Activated naive CD8-positive, alpha-beta T cell treated with anti-CD3 and anti-CD28 coated beads, Interleukin-2, amount 10 ng/mL, durations not matched to agents 7 days and 5 days (primary cell): Measurements from ENCODE around the gene NDRG4. TPM values are rescaled to one million over a fixed set of nuclear protein-coding genes. Genes with fewer than 3 reads are reported as not detected.

Experiments used
- ATAC-seq: fragments of 150-1000 bp; cut with Tn5 transposase; one replicate; pipeline ENCODE4 v1.10.0; 2021; ENCODE audit warnings: low read depth, moderate library complexity
- POLR2A ChIA-PET: fragments of 350-600 bp; sonication (Branson Sonifier 250); formaldehyde crosslinking; loops from one replicate; lab custom pipeline; 2021; ENCODE audit warnings: antibody characterized with exemption; lab: Charles Lee
- DNase-seq: peaks from one replicate; pipeline ENCODE4 v3.0.0; 2021
- H3K27ac Mint-ChIP-seq: one replicate; pipeline ENCODE4 v1.8.0; 2022; ENCODE audit warnings: mild to moderate bottlenecking, mixed read lengths
- H3K27me3 Mint-ChIP-seq: one replicate; pipeline ENCODE4 v1.8.0; 2022; ENCODE audit warnings: mild to moderate bottlenecking, moderate library complexity, mixed read lengths
- H3K36me3 Mint-ChIP-seq: one replicate; pipeline ENCODE4 v1.8.0; 2021; ENCODE audit warnings: mild to moderate bottlenecking, mixed read lengths
- H3K4me1 Mint-ChIP-seq: one replicate; pipeline ENCODE4 v1.8.0; 2021; ENCODE audit warnings: mixed read lengths
- H3K4me3 Mint-ChIP-seq: one replicate; pipeline ENCODE4 v1.8.0; 2022; ENCODE audit warnings: mild to moderate bottlenecking, moderate library complexity, mixed read lengths
- H3K9me3 Mint-ChIP-seq: one replicate; pipeline ENCODE4 v1.8.0; 2021; ENCODE audit warnings: mixed read lengths
- total RNA-seq, 2 experiments: library from RNA; stranded (reverse); gene quantifications; one replicate each; pipeline ENCODE4 v1.2.3, GENCODE V29; 2021

NDRG4 gene
- total RNA-seq, 2 experiments from 2014 or later = 3.2 to 4.1 TPM

DNA sequence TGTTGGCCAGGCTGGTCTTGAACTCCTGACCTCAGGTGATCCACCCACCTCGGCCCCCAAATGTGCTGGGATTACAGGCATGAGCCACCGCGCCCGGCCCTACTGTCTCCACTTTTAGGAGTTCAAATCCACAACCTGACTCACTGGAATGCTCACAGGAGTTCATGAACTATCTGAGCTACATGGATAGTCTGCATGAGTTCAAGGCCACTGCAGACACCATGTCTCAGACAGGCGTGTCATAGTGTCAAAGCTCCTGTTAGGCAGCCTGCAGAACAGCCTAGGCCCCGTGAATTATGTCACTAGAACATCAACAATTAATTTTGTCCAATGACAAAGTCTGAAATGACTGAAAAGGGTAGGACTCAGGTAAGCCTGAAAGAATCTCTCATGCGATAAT is 38.3 kb upstream of the NDRG4 start:
- Mint-ChIP-seq H3K27me3 (peaks cover 54% of the 10 kb centered on the region), H3K36me3 (no peaks in the 10 kb centered on the region), H3K4me3 (no peak overlapping the region), H3K4me1 (peaks cover 3% of the 10 kb centered on the region), H3K27ac (no peak overlapping the region), H3K9me3 (no peaks in the 10 kb centered on the region)
- POLR2A ChIA-PET = no interaction called here
- ATAC-seq = no peak
- DNase-seq = no peak

- Mint-ChIP-seq H3K36me3 (no peaks in the 10 kb centered on the region), H3K4me1 (peaks cover 3% of the 10 kb centered on the region), H3K9me3 (no peaks in the 10 kb centered on the region), H3K4me3 (no peak overlapping the region), H3K27ac (no peak overlapping the region), H3K27me3 (peaks cover 57% of the 10 kb centered on the region)
- ATAC-seq (no peak), DNase-seq (no peak)
- POLR2A ChIA-PET = no interaction called here
These were observed 37.9 kb upstream of the NDRG4 start for GRCh38 chr16:58462089-58462488.

DNA sequence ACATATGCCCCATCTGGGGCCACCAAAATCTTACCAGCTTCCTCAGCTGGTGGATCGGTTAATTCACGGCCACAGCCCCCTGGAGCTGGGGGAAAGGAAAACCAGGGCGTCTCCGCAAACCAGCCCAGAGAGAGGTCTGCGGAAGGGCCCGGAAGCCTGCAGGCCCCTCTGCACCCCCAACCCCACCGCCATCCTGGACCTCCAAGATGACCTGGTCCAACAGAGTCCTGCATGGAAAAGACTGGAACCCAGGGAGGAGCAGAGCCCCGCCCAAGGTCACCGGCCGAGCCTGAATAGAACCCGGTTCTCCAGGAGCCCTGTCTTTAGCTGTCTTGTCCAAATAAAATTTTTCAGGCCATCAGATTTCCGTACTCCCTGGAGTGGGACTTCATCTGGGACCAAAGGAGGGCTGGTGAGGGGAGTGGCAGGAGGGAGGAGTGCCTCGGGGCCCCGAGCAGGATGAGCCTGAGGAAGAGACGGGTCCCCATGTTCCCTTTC is 37.4 kb upstream of the NDRG4 start:
- H3K27ac Mint-ChIP-seq = no peak overlapping the region
- no peak for DNase-seq
- H3K4me3 Mint-ChIP-seq = peak overlapping the region; percentile 30
- ATAC-seq = no peak
- POLR2A ChIA-PET = no interaction called here
- H3K9me3 Mint-ChIP-seq = no peaks in the 10 kb centered on the region
- no peaks in the 10 kb centered on the region for H3K36me3 Mint-ChIP-seq
- peaks cover 3% of the 10 kb centered on the region for H3K4me1 Mint-ChIP-seq
- peaks cover 59% of the 10 kb centered on the region for H3K27me3 Mint-ChIP-seq

- H3K9me3 Mint-ChIP-seq = no peaks in the 10 kb centered on the region
- peaks cover 61% of the 10 kb centered on the region for H3K27me3 Mint-ChIP-seq
- no peak overlapping the region for H3K27ac Mint-ChIP-seq
- peaks cover 3% of the 10 kb centered on the region for H3K4me1 Mint-ChIP-seq
- DNase-seq = peak; percentile 38
- POLR2A ChIA-PET = no interaction called here
- ATAC-seq = peak; percentile 38
- H3K36me3 Mint-ChIP-seq = no peaks in the 10 kb centered on the region
- H3K4me3 Mint-ChIP-seq = peak overlapping the region; percentile 30
These were observed 36.7 kb upstream of the NDRG4 start for GRCh38 chr16:58462997-58463941.

GRCh38 chr16:58464047-58464915 is 35.7 kb upstream of the NDRG4 start:
- H3K4me3 Mint-ChIP-seq = peak overlapping the region; percentile 50
- no peak for DNase-seq
- POLR2A ChIA-PET = no interaction called here
- peaks cover 63% of the 10 kb centered on the region for H3K27me3 Mint-ChIP-seq
- H3K27ac Mint-ChIP-seq = no peak overlapping the region
- no peaks in the 10 kb centered on the region for H3K36me3 Mint-ChIP-seq
- peaks cover 3% of the 10 kb centered on the region for H3K4me1 Mint-ChIP-seq
- no peak for ATAC-seq
- no peaks in the 10 kb centered on the region for H3K9me3 Mint-ChIP-seq

- no peak overlapping the region for H3K27ac Mint-ChIP-seq
- peak overlapping the region; percentile 50 for H3K4me3 Mint-ChIP-seq
- H3K36me3 Mint-ChIP-seq = no peaks in the 10 kb centered on the region
- H3K4me1 Mint-ChIP-seq = peaks cover 3% of the 10 kb centered on the region
- H3K27me3 Mint-ChIP-seq = peaks cover 66% of the 10 kb centered on the region
- POLR2A ChIA-PET = no interaction called here
- DNase-seq (no peak), ATAC-seq (no peak)
- H3K9me3 Mint-ChIP-seq = no peaks in the 10 kb centered on the region
These were observed 34.8 kb upstream of the NDRG4 start for GRCh38 chr16:58464916-58465731.

GRCh38 chr16:58465817-58466216 is 34.1 kb upstream of the NDRG4 start:
- Mint-ChIP-seq H3K4me1 (peaks cover 3% of the 10 kb centered on the region), H3K9me3 (no peaks in the 10 kb centered on the region), H3K27ac (no peak overlapping the region), H3K4me3 (no peak overlapping the region), H3K36me3 (no peaks in the 10 kb centered on the region), H3K27me3 (peaks cover 64% of the 10 kb centered on the region)
- DNase-seq = no peak
- ATAC-seq = no peak
- POLR2A ChIA-PET = no interaction called here

DNA sequence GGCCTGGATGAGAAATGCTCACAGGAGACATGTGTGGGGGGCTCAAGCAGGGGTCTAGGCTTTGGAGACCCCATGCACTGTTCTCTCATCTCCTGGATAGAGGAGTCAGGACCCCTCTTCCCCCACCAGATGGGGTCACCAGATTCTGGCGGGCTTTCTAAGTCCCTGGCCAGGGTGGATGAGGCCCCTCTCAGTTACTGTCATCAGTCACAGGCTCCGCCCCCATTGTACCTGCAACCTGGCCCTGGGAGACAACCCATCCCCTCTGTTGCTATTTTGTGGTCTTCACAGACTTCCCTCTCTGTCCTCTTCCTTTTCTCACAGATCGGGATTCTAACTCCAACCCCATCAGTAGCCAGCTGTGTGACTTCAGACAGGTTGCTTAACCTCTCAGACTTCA is 33.5 kb upstream of the NDRG4 start:
- POLR2A ChIA-PET = no interaction called here
- H3K27ac Mint-ChIP-seq = no peak overlapping the region
- no peaks in the 10 kb centered on the region for H3K9me3 Mint-ChIP-seq
- H3K4me3 Mint-ChIP-seq = no peak overlapping the region
- H3K4me1 Mint-ChIP-seq = peaks cover 3% of the 10 kb centered on the region
- no peak for DNase-seq
- H3K36me3 Mint-ChIP-seq = no peaks in the 10 kb centered on the region
- ATAC-seq = no peak
- H3K27me3 Mint-ChIP-seq = peaks cover 59% of the 10 kb centered on the region

- no peak overlapping the region for H3K27ac Mint-ChIP-seq
These were observed 32.0 kb upstream of the NDRG4 start for GRCh38 chr16:58467905-58468304.

GRCh38 chr16:58471209-58471975 is 28.6 kb upstream of the NDRG4 start:
- POLR2A ChIA-PET = interaction anchor here (0.7 kb wide), 1 partner anchor 228 kb away, joined by 3 read pairs; no protein-coding TSS in a partner anchor
- ATAC-seq (no peak), DNase-seq (peak; percentile 7)
- no peaks in the 10 kb centered on the region for H3K9me3 Mint-ChIP-seq
- H3K4me3 Mint-ChIP-seq = no peak overlapping the region
- no peak overlapping the region for H3K27ac Mint-ChIP-seq
- no peaks in the 10 kb centered on the region for H3K4me1 Mint-ChIP-seq
- H3K36me3 Mint-ChIP-seq = no peaks in the 10 kb centered on the region
- peaks cover 30% of the 10 kb centered on the region for H3K27me3 Mint-ChIP-seq

More at GRCh38 chr16:58467905-58468304, 32.0 kb upstream of the NDRG4 start:
- Mint-ChIP-seq H3K4me3 (no peak overlapping the region), H3K9me3 (no peaks in the 10 kb centered on the region), H3K36me3 (no peaks in the 10 kb centered on the region), H3K4me1 (peaks cover 3% of the 10 kb centered on the region), H3K27me3 (peaks cover 44% of the 10 kb centered on the region)
- ATAC-seq (no peak), DNase-seq (no peak)
- POLR2A ChIA-PET = no interaction called here

DNA sequence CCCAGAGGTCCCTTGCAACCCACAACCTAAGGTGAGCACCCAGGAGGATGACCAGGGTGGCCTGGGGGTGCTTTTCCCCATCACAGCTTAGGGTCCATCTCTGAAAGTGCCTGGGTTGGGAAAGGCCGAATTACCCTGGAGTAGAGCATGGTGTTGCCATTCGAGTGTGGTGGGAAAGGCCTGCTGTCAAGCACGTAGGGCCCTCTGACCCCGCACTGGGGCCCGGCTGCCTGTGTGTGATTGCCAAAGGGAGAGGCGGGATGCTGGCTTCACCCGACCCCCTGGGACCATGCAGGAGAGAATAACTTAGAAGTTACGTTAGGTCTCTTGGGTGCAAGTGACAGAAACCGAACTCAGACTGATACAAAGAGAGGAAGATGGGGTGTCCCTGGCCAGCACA is 27.7 kb upstream of the NDRG4 start:
- POLR2A ChIA-PET = no interaction called here
- no peaks in the 10 kb centered on the region for H3K36me3 Mint-ChIP-seq
- H3K27ac Mint-ChIP-seq = no peak overlapping the region
- H3K4me1 Mint-ChIP-seq = no peaks in the 10 kb centered on the region
- ATAC-seq (no peak), DNase-seq (no peak)
- peaks cover 25% of the 10 kb centered on the region for H3K27me3 Mint-ChIP-seq
- no peaks in the 10 kb centered on the region for H3K9me3 Mint-ChIP-seq
- no peak overlapping the region for H3K4me3 Mint-ChIP-seq

- H3K4me3 Mint-ChIP-seq = no peak overlapping the region
- H3K9me3 Mint-ChIP-seq = no peaks in the 10 kb centered on the region
- ATAC-seq (no peak), DNase-seq (no peak)
- no peaks in the 10 kb centered on the region for H3K36me3 Mint-ChIP-seq
- no peak overlapping the region for H3K27ac Mint-ChIP-seq
- POLR2A ChIA-PET = no interaction called here
- peaks cover 21% of the 10 kb centered on the region for H3K27me3 Mint-ChIP-seq
- H3K4me1 Mint-ChIP-seq = no peaks in the 10 kb centered on the region
These were observed 27.1 kb upstream of the NDRG4 start for GRCh38 chr16:58472827-58473226.
